GM21526 (cell line): ENCODE data around the gene SH3BGRL3.
"Not testable (repeated sequence)": the region's sequence is repeated elsewhere in the genome, so short reads cannot be mapped to it uniquely, and the experiment has no call there.

Experiments used
- ATAC-seq: cut with Tn5 transposase; IDR thresholded peaks from one replicate; pipeline ENCODE4 v1.9.1; 2021; ENCODE audit warnings: moderate library complexity; ENCODE audit not compliant: unreplicated experiment, low FRiP score

The SH3BGRL3 gene

DNA sequence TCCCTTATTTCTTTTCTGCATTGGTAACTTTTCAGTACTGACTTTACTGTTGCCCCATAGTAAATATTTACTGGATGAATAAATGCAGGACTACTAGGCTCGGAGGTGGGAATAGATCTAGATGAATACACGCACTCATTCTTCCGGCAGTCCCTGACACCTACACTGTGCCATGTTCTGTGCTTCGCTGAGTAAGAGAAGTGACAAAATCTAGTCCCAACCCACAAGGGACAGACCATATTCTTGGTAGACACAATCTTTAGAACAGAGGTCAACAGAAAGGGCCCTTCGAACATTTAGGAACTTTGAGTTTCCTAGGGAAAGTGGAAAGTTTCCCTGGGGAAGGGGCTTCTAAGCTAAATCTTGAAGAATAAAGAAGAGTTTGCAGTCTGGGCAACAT lies 34.6 kb downstream of the SH3BGRL3 start:
- no peak for ATAC-seq

DNA sequence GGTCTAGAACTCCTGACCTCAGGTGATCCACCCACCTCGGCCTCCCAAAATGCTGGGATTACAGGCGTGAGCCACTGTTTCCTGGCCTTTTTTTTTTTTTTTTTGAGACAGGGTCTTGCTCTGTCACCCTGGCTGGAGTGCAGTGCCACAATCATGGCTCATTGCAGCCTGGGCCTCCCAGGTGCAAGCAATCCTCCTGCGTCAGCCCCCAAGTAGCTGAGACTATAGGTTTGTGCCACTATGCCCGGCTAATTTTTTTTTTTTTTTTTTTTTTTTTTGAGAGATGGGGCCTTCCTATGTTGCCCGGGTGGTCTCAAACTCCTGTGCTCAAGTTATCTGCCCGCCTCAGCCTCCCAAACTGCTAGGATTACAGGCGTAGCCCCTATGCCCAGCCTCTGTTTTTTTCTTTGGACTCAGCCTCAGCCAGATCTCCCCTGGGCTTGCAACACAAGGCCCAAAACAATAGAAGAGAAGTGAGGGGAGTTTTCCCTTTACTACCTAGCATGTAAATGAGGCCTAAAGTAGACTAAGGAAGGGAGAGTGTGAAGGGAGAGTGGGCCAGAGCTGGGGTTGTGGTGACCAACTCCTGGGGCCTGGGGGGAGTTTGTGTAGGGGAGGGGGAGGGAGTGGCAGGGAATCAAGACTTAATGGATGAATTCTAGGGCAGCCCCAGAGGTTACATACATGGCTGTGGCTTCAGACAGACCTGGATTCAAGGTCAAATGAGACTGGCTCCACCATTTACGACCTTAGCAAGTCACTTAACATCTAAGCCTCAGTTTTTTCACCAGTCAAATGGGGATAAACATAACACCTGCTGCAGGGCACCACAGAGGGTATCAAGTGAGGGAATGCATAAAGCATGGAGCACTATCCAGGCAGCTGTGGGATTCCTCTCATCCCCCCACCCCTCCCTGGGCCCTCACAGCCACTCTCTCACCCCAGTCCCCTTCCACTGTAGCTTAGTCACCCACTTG lies 36.3 kb downstream of the SH3BGRL3 start:
- ATAC-seq, result no peak

DNA sequence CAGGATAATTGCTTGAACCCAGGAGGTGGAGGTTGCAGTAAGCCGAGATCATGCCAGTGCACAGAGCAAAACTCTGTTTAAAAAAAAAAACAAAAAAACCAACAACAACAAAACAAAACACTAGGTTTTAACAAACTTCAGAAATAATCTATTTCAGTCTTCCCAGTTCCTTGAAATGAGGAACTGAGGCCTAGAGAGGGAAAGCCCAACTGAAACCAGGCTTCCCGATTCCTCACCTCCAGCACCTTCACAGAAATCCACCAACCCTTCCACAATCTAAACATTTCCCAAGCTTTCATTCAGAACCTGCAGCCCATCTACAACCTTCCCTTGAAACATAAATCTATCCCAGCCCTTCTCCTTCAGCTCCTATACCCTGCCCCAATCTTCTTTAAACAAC lies 37.3 kb downstream of the SH3BGRL3 start:
- no peak for ATAC-seq

DNA sequence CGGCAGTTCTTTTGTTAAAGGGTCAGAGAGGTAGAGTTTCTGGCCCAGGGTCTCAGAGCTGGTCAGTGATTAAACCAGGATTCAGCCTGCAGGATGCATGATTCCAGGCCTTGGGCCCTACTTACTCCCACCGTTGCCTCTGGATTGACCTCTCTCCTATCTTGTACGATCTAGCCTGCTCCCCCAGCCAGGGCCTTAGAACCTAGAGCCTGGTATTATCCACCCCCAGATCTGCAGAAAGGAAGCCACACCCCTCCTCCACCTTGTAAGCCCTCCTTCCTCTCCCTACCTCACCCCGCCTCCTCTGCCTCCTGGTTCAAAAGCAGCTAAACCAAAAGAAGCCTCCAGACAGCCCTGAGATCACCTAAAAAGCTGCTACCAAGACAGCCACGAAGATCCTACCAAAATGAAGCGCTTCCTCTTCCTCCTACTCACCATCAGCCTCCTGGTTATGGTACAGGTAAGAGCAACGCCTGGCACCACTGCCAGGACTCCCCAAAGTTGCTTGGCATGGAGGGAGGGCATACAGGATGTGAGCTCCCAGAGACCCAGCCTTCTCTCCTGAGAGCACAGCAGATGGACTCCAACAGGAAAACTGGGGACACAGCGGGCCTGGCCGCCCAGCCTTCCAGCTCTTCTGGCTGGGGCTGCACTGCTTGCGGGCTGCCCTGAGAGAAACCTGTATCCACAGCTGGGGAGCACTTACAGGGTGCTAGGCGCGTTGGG lies 37.9 kb downstream of the SH3BGRL3 start, which contains the start of gene CD52:
CD52 (plus strand) TSS at position 347 of the 726 bp plus-strand sequence; CDS start at position 407, 60 bp downstream.
- no peak for ATAC-seq

DNA sequence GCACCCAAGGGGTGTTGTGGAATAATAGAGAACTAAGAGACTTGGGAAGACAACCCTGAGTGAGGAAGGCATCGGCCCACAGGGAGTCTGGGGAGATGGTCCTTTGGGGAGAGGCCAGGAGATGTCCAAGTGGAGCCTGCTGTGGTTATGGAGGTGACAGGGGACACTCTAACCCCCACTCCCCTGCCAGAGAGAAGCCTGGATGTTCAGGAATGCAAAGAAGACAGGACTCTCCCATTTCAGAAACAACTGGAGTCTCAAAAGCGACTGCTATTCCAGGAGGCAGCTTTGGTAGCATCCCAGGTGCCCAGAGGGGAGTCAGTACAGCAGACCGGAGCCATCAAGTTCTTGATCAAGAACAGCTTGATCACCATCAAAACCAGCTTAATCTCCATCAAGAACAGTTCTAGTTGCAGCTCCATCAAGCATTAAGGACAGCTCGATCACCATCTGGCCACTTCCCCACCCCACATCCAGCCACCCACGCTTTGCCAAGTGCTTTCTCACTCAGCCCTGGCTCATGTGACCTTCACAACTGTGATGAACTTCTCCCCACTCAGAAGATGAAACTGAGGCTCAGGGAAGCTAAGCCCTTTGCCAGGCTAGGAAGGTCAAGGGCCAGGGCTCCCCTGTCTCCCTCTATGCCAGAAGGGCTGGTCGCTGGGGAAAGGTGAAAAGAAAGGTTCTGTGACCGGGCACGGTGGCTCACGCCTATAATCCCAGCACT lies 38.6 kb downstream of the SH3BGRL3 start:
- no peak for ATAC-seq

DNA sequence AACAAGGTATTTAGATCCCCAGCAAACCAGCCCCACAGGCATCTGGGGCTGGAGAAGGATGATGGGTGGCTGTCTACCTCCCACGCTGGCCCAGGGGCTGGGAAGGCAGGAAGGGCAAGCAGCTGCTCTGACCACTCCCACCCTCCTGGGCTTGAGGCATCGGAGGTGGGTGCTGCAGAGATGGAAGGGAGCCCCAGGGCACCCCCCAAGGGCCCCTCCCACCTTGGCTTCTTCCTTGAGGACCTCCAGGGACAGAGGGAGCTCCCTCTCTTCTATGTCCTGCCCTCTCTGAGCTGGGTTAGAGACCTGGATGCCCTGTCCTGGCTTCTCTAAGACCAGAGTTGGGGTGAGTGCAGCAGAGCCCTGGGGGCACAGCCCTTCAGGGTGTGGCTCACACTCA lies 41.0 kb downstream of the SH3BGRL3 start:
- ATAC-seq, result no peak

DNA sequence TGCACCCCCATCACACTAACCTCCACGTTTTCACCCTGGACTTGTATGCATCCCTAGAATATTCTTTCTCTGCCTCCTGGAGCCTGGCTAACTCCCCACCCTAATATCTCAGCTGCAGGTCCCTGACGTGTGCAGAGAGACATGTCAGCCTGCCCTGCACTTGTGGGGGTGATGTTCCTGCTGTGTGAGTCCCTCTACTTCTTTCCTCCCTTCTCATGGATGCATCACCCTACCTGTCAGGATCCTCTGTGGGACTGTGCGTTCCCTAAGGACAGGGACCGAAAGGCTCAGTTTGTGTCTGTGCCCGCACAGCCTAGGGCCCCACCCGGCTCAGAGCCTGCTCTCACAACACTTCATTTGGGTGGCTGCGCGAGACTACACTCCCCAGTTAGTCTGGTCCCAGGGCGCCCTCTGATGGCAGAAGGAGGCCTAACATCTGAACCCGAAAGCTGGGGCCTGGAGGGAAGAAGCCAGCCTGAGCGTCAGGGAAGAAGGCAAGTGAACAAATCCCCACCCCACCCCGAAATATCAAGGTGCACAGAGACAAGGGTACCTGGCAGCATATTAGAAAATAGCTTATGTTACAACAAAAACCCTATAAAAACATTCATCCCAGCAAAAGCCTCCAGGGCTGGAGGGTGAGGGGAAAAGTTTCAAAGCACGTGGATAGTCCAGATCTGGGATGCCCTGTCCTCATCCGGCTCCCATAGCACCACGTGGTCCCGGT lies 41.6 kb downstream of the SH3BGRL3 start:
- no peak for ATAC-seq

DNA sequence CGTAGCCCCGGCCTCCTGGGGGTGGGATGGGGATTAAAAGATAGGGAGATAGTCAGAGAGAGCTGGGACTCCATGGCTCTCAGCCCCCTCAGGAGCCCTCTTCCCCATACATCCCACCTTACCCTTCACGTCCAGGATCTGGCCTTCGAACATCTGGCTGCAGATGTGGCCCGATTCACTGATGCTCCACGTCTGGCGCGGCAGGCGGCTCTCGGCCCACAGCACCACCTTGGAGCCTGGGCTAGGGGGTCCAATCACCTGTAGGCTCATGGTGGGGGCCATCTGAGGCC lies 42.1 kb downstream of the SH3BGRL3 start:
- ATAC-seq, result no peak

DNA sequence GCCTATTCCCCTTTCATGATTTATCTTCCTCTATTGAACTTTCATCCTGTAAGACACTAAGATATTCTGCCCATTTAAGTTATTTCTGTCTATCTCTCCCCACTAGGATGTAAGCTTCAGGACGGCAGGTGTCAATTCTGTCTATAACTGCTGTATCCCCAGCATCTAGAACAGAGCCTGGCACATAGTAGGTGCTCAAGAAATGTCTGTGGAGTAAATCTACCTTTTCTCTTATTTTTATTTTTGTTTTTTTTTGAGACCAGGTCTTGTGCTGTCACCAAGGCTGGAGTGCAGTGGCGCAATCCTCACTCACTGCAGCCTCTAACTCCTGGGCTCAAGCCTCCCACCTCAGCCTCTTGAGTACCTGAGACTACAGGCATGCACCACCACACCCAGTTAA lies 43.5 kb downstream of the SH3BGRL3 start:
- ATAC-seq, result no peak

DNA sequence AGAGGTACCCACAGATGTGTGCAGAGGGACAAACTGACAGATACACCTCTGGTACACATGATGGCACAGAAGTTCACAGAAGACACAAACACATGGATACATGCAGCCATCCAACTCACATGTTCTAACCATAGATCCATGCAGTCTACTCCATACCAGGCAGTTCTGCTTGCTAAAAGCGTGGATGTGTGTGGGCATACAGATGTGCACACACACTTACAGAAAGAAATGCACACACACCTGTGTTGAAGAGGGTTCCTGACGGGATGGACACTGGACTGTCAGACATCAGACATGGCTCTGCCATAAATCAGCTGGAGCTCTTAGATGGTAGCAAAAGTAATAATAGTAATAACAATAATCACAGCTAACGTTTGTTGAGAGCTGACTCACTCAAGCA lies 44.7 kb downstream of the SH3BGRL3 start:
- no peak for ATAC-seq

DNA sequence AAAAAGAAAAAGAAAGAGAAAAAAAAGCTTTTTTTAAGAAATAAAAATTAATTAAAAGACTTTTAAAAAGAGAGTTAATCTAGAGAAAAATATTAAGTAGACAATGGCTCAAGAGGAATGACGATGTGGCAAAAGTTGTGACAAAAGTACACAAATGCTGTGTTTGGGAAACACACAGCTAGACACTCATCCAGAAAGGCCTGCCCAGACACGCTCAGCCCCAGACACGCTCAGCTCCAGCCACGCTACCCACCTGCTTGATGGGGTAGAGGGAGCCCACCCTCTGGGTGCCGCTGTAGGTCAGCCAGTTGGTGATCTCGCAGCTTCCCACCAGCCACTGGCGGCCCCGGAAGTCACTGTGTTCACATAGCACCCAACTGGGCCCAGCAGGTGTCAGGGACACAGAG lies 48.1 kb downstream of the SH3BGRL3 start:
- ATAC-seq, result no peak

DNA sequence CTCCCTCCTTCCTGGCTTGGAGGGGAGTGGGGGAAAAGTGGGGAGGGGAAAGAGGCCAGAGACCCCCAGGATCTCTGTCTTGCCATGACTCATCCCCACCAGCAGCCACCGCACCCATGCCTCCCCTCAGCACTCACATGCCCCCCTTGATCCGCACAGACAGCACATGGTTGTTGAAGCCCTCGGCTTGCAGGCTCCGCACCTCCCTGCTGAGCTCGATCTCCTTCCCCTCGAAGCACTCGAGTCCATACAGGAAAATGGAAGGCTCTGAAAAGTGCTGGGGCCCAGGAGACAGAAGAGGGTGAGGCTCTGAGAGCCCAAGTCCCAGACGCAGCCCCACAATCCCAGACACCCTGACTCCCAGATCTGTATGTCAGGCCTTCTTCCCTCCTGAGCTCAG lies 48.7 kb downstream of the SH3BGRL3 start:
- no peak for ATAC-seq

DNA sequence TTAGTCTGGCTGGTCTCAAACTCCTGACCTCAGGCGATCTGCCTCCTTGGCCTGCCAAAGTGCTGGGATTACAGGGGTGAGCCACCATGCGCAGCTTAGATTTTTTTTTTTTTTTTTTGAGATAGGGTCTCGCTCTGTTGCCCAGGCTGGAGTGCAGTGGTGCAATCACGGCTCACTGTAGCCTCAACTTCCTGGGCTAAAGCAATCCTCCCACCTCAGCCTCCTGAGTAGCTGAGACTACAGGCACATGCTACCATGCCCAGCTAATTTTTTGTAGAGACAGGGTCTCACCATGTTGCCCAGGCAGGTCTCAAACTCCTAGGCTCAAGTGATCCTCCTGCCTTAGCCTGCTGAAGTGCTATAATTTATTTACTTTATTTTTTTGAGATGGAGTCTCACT lies 49.5 kb downstream of the SH3BGRL3 start:
- ATAC-seq, result not testable (repeated sequence)

DNA sequence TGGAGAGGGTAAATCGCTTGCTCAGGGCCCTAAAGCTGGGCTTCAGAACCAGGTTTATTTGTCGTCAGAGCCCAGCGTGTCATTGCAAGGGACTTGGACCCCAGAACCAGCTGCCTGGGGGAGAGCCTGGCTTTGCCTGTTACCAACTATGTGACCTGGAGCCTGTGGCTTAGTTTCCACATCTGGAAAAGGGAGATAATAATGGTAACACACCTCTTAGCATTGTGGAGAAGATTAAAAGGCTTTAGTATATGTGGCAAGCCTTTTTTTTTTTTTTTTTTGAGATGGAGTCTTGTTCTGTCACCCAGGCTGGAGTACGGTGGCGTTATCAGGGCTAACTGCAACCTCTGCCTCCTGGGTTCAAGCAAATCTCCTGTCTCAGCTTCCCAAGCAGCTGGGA lies 50.4 kb downstream of the SH3BGRL3 start:
- ATAC-seq, result no peak
